ENCODE measurements around the gene LITAFD. TPM values are rescaled to one million over a fixed set of nuclear protein-coding genes. Genes with fewer than 3 reads are reported as not detected.

LITAFD gene
- total RNA-seq, 1 experiment from 2014 or later, result not detected

GRCh38 chr16:8900343-8900742 lies 18.2 kb downstream of the LITAFD start:
- BruUV-seq (replicated peaks), result no TSS peak
- no peak overlapping the region for H3K4me3 ChIP-seq (ENCODE audit: low read length)
- no peaks in the 10 kb centered on the region for H3F3A ChIP-seq (ENCODE audit: low read length, unreplicated experiment)
- ChIA-PET POLR2A (ENCODE audit: unreplicated experiment) (no interaction called here), CTCF (no interaction called here)
- H3K4me1 ChIP-seq (ENCODE audit: insufficient read depth, low read length), result no peaks in the 10 kb centered on the region
- H2AFZ ChIP-seq (ENCODE audit: low read length), result no peak overlapping the region
- peaks cover 44% of the 10 kb centered on the region for H3K36me3 ChIP-seq (ENCODE audit: low read depth, low read length)
- intact Hi-C loops (cut with micrococcal nuclease), result no loop called here
- ATAC-seq (no peak), DNase-seq (no peak)
- no peak overlapping the region for H3K27ac ChIP-seq (ENCODE audit: low read length)
- no peak overlapping the region for H3K9ac ChIP-seq (ENCODE audit: low read length)
- no peaks in the 10 kb centered on the region for H3K79me2 ChIP-seq (ENCODE audit: low read length)
- no peaks in the 10 kb centered on the region for H3K27me3 ChIP-seq (ENCODE audit: low read length)
- H3K9me2 ChIP-seq (replicated peaks; ENCODE audit: low read length), result no peaks in the 10 kb centered on the region
- H3K9me3 ChIP-seq (ENCODE audit: low read length), result no peaks in the 10 kb centered on the region
- no peak overlapping the region for H3K4me2 ChIP-seq (ENCODE audit: low read length)
- H4K20me1 ChIP-seq (ENCODE audit: low read length), result no peaks in the 10 kb centered on the region
- no peak for TF ChIP-seq EZH2phosphoT487 (IDR thresholded peaks at IDR 0.05; ENCODE audit: borderline replicate concordance, low read length)
- no peak for TF ChIP-seq EZH2 (IDR thresholded peaks at IDR 0.05; ENCODE audit: low read length, unreplicated experiment)
- TF ChIP-seq CTCF (conservative IDR thresholded peaks at IDR 0.05; ENCODE audit: low read depth, low read length), result no peak

DNA sequence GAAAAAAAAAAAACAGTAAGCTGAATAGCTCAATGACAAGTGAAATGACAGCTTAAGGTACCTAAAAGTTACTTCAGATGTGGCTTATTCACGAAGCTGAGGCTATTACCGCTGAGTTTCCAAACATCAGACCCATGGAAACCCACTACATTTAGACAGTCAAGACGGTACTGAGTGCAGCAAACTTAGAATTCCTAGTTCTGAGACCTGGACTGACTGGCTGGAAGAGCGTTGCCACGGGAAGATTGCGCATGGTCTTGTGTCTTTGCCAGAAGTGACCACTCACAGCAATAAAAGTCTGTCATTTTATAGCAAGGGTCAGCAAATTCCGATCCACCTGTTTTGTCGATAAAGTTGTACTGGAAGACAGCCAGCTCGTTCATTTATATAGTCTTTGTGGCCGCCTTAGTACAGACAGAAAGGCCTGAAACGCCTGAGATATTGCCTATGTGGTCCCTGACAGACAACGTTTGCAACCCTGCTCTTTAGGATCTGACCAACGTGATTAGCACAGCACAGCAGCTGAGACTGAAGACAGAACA lies 19.2 kb downstream of the LITAFD start:
- DNase-seq (no peak), ATAC-seq (no peak)
- Histone ChIP-seq H3K27ac (ENCODE audit: low read length) (no peak overlapping the region), H3K27me3 (ENCODE audit: low read length) (no peaks in the 10 kb centered on the region), H3K36me3 (ENCODE audit: low read depth, low read length) (peaks cover 53% of the 10 kb centered on the region), H3K4me2 (ENCODE audit: low read length) (no peak overlapping the region), H3K79me2 (ENCODE audit: low read length) (no peaks in the 10 kb centered on the region), H4K20me1 (ENCODE audit: low read length) (no peaks in the 10 kb centered on the region), H3K9ac (ENCODE audit: low read length) (no peak overlapping the region), H2AFZ (ENCODE audit: low read length) (no peak overlapping the region), H3F3A (ENCODE audit: low read length, unreplicated experiment) (no peaks in the 10 kb centered on the region), H3K4me1 (ENCODE audit: insufficient read depth, low read length) (no peaks in the 10 kb centered on the region), H3K9me2 (replicated peaks; ENCODE audit: low read length) (no peaks in the 10 kb centered on the region), H3K4me3 (ENCODE audit: low read length) (no peak overlapping the region), H3K9me3 (ENCODE audit: low read length) (no peaks in the 10 kb centered on the region)
- TF ChIP-seq EZH2 (IDR thresholded peaks at IDR 0.05; ENCODE audit: low read length, unreplicated experiment) (no peak), EZH2phosphoT487 (IDR thresholded peaks at IDR 0.05; ENCODE audit: borderline replicate concordance, low read length) (no peak), CTCF (conservative IDR thresholded peaks at IDR 0.05; ENCODE audit: low read depth, low read length) (no peak)
- ChIA-PET CTCF (no interaction called here), POLR2A (ENCODE audit: unreplicated experiment) (no interaction called here)
- no TSS peak for BruUV-seq (replicated peaks)
- intact Hi-C loops (cut with micrococcal nuclease), result no loop called here

DNA sequence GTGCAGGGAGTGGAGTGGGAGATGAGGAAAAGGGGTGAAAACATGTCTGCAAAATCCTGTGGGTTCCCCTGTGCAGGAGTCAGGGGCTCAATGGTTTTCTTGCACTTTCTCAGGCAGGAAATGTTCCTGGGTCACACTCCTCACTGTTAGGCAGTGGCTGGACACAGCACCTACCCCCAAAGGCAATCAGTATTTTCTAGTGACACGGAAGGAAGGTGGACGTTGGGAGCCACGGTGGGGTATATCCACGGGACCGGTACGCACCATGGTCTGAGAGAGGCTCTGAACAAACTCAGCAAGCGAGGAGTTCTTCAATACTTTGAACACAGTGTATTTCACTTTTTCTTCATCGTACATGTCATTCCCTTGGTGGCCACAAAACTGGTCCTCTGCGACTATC lies 20.9 kb downstream of the LITAFD start:
- no peaks in the 10 kb centered on the region for H3K79me2 ChIP-seq (ENCODE audit: low read length)
- ATAC-seq, result no peak
- TF ChIP-seq CTCF (conservative IDR thresholded peaks at IDR 0.05; ENCODE audit: low read depth, low read length) (no peak), EZH2phosphoT487 (IDR thresholded peaks at IDR 0.05; ENCODE audit: borderline replicate concordance, low read length) (no peak), EZH2 (IDR thresholded peaks at IDR 0.05; ENCODE audit: low read length, unreplicated experiment) (no peak)
- ChIA-PET CTCF (no interaction called here), POLR2A (ENCODE audit: unreplicated experiment) (no interaction called here)
- H3K27me3 ChIP-seq (ENCODE audit: low read length), result no peaks in the 10 kb centered on the region
- no peaks in the 10 kb centered on the region for H4K20me1 ChIP-seq (ENCODE audit: low read length)
- intact Hi-C loops (cut with micrococcal nuclease), result no loop called here
- no peaks in the 10 kb centered on the region for H3F3A ChIP-seq (ENCODE audit: low read length, unreplicated experiment)
- no peak overlapping the region for H3K9ac ChIP-seq (ENCODE audit: low read length)
- no peak overlapping the region for H3K27ac ChIP-seq (ENCODE audit: low read length)
- no peaks in the 10 kb centered on the region for H3K9me3 ChIP-seq (ENCODE audit: low read length)
- H3K4me3 ChIP-seq (ENCODE audit: low read length), result no peak overlapping the region
- H3K4me2 ChIP-seq (ENCODE audit: low read length), result no peak overlapping the region
- no peaks in the 10 kb centered on the region for H3K9me2 ChIP-seq (replicated peaks; ENCODE audit: low read length)
- BruUV-seq (replicated peaks), result no TSS peak
- DNase-seq, result no peak
- peaks cover 49% of the 10 kb centered on the region for H3K36me3 ChIP-seq (ENCODE audit: low read depth, low read length)
- H2AFZ ChIP-seq (ENCODE audit: low read length), result no peak overlapping the region
- H3K4me1 ChIP-seq (ENCODE audit: insufficient read depth, low read length), result no peaks in the 10 kb centered on the region

Data from PC-3 (cell line).